ENCODE data around the gene CMSS1.
"Not testable (repeated sequence)": the region's sequence is repeated elsewhere in the genome, so short reads cannot be mapped to it uniquely, and the experiment has no call there.

CMSS1 gene

GRCh38 chr3:100029689-100030088 lies 212.0 kb downstream of the CMSS1 start:
- peak in 1 of 5 experiments; percentile 82 for DNase-seq

GRCh38 chr3:100030346-100030745 lies 212.7 kb downstream of the CMSS1 start:
- DNase-seq: peak in 1 of 5 experiments; percentile 13

DNA sequence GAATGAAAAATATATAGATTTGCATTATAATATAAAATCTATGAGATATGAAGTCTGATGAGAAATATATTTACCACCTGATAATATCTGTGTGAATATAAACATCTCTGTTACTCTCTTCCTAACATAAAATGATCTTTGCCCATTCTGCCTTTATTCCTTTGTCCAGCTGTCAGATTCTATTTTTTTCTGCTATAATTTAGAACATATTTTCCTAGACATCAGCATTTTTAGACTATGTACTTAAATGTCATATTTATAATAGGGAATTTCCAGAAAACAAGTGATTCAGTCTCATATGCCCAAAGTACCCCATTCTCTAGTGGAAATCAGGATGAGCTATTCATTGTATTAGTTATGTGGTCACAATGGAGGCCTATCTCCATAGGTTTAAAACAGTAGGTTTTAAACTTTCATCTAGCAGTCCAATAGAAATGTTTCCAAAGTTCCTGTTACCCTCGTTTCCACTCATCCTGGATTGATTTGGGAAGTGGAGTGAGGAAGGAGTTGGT lies 213.3 kb downstream of the CMSS1 start:
- no peak for DNase-seq

DNA sequence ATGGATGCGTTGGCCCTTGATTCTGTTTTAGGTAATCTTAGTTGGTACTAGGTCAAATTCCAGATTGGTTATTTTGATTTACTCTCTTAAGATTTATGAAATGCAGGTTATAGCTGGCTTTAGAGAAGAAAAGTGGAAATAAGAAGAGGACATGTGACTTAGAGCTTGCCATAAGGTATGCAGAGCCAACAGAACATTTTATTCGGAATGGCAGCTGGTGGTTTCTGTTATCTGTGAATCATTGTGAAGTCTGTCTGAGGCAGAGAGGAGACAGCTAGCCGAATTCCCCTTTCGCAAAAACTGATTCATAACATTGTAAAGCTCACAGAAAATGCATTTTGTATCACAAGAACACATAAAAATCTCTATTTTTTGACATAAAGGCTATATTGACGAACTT lies 214.6 kb downstream of the CMSS1 start:
- DNase-seq: peak in 1 of 5 experiments; percentile 54

DNA sequence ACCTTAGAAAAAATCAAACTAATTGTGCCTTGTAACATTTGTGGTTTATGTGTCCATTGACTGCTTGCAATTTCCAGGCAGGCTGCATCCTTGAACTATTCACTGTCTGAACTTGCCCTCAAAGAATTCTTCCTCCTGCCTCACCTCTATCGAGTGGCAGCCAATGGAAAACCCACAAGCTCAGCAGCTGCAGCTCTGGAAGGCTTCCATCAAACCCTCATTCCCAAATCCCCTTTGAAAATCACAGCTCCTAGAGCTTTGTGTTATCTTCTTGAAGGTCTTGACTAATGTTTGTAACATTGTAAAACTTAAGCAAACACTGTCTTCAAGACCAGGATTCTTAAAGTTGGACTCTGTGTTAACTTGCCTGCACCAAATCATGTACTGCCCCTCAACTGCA lies 215.5 kb downstream of the CMSS1 start:
- DNase-seq: no peak

DNA sequence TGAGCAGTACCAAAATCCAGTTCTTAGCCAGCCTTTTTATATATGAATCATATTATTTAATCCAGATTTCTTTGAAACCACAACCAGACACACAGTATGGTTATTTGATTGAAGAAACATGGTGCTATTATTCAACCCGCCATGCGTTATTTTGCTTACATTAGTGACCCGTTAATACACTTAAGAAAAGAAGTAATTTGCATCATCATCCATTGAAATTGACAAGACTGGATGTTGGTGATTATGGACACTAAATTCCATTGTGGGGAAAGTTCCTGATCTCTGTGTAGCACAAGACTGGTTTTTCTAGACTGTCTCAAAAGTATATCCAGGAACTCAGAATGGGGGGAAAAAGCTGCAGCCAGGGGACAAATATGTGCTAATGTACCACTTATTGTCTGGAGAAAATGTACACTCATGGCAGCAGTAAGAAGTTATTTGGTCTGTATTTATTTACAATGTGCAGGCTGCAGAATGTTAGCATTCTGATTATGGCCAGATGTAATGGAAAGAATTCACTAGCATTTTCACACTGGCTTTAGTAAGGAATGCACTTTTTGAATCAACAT lies 216.3 kb downstream of the CMSS1 start:
- no peak for DNase-seq

DNA sequence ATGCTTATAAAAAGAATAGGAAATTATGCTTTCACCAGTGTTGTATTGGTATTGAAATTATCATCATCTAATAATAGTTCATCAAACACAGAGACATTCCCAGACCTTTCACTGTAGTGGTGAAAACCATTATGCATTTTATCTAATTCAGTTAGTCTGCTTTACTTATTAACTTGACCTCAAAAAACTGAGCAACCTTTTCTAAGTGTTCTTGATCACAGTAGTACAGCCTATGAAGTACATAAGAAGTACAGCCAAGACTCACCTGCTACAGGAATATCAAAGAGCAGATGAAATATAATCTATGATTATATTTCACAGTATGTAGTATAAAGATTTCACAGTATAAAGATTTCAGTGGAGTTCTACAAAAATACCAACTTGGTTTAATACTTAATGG lies 221.4 kb downstream of the CMSS1 start:
- no peak for DNase-seq

- DNase-seq: no peak
Measured at GRCh38 chr3:100040451-100041225, 223.0 kb downstream of the CMSS1 start.

GRCh38 chr3:100041328-100041749 lies 223.7 kb downstream of the CMSS1 start:
- no peak for DNase-seq

DNA sequence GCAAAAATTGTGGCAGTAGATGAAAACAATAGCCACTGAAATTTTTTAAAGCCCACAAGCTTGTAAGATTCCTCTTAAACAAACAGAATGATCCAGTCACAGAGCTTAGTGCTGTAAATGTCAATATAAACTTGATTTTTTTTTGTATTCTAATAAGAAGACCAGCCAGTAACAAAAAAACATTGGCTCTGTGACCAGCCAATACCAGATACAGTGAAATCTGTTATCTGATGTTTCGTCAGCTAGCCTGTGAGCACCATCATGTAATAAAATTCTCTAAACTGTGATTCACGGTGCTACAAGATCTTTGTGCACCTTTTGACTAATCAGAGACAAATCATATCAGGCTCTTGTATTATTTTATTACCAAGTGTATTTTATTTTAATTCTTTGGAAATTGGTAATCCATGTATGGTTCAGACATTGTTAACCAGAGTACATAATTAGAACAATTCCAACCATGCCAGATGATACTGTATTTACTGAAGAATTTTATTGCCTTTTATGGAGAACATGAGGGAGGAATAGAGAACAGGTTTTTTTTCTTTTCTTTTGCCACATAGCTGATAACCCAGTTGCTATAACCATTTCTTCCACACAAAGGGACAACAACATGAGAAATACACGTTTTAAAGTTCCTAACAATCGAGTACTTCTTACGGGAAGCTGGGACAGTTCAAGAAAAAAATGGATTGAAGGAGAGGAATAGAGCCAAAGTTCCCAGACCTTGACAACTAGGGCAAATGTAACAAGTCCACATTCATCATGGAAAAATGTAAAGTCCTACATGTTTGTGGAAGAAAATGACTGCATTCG lies 224.7 kb downstream of the CMSS1 start:
- no peak for DNase-seq

DNA sequence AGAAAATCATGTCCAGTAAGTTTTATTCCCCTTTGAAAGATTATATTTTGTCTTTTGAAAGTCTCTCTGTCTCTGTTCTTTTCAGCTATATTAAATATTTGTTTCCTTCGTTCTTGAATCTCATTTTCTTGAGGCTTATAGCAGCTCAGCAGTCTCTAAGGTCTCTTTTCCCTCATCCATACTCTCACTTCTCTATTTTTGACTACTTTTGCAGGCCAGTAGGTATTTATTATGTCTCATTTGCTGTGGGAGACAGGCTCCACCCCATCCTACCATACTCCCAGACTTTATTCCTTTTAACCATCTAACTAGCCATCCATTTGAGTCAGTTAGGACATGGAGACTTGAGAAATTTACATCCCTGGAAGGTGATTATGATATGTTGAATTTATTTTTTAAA lies 225.6 kb downstream of the CMSS1 start:
- DNase-seq: no peak

GRCh38 chr3:100044369-100044768 lies 226.7 kb downstream of the CMSS1 start:
- DNase-seq: no peak

- DNase-seq: no peak
Measured at GRCh38 chr3:100045696-100046095, 228.0 kb downstream of the CMSS1 start.

DNA sequence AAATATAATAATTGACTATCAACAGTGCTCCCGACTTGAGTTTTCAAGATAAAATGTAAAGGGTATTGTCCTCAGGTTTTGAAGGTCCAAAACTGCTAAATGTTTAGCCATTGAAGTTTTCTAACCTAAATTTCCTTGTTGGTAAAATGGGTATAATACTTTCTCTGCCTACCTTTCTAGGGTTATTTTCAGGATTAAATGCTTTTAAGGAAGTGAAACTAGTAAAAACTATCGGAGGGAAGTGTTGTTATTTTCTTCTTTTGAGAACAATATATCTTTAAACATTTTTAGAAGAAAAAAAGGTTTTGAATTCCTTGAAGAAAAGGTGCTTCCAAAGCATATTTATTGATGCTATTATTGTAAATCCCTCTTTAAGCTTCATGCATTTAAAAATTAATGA lies 229.3 kb downstream of the CMSS1 start:
- no peak for DNase-seq

GRCh38 chr3:100047455-100048141 lies 229.9 kb downstream of the CMSS1 start:
- peak in 1 of 5 experiments; percentile 35 for DNase-seq

- no peak for DNase-seq
Measured at GRCh38 chr3:100048248-100048647, 230.6 kb downstream of the CMSS1 start.

DNA sequence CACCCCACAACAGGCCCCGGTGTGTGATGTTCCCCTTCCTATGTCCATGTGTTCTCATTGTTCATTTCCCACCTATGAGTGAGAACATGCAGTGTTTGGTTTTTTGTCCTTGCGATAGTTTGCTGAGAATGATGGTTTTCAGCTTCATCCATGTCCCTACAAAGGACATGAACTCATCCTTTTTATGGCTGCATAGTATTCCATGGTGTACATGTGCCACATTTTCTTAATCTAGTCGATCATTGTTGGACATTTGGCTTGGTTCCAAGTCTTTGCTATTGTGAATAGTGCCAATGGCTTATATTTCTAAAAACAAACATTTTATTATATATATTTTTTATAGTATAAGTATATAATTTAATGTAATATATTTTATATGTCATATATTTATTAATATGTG lies 233.9 kb downstream of the CMSS1 start:
- DNase-seq: not testable (repeated sequence)

- DNase-seq: no peak
Measured at GRCh38 chr3:100053951-100054620, 236.4 kb downstream of the CMSS1 start.

GRCh38 chr3:100057716-100058575 lies 240.3 kb downstream of the CMSS1 start:
- peak in 1 of 5 experiments; percentile 27 for DNase-seq

DNA sequence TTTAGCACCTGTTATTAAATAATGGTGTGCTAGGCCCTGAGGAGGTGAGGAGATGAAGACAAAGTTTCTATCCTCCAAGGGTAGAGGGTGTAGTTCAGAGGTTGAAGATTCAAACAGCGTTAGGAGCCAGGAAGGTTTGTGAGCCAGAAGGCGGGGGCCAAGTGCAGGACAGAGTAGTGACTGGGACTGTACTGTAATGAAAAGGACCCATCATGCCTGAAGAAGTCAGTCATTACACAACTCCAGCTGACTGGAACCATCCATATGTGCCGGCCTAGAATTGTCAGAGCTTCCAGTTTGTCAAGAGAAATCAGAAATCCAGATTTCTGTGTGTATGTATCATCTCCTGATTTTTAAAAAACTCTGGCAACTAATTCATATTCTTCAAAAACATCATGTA lies 241.8 kb downstream of the CMSS1 start:
- no peak for DNase-seq
